K562 (cell line): Measurements from ENCODE around the gene C22orf31. TPM values are rescaled to one million over a fixed set of nuclear protein-coding genes. Genes with fewer than 3 reads are reported as not detected.

Experiments
- ATAC-seq: fragments of 200-7000 bp; cut with Tn5 transposase; 3 replicates; pipeline ENCODE4 v1.9.1; 2020; ENCODE audit warnings: moderate library complexity
- BruUV-seq: library from RNA; stranded (reverse); fragments of 400-500 nt; replicated peaks from 2 replicates; lab custom pipeline; 2021; lab: Mats Ljungman, UMichigan
- CTCF ChIA-PET: fragments of 300-600 bp; formaldehyde crosslinking; extraction: SDS; loops from one replicate; lab custom pipeline; 2021; ENCODE audit warnings: low intra/inter-chr PET ratio; lab: Yijun Ruan, JAX
- POLR2A ChIA-PET: fragments of 300-600, 350-650 bp; sonication (Branson Sonifier 250); formaldehyde crosslinking; extraction: SDS; loops from one replicate; lab custom pipeline; 2021; ENCODE audit warnings: antibody characterized with exemption, inconsistent platforms; lab: Yijun Ruan, JAX
- DNase-seq, 4 experiments: peaks; one replicate each; pipeline versions ENCODE4 v3.0.0 to v3.0.0-alpha.2; 2011 to 2018; ENCODE audit warnings: low spot score in 3 of 4, mixed read lengths in 3 of 4; ENCODE audit errors: extremely low read depth in 1 of 4
- FAIRE-seq: peaks from 2 replicates; lab custom pipeline; 2011; peaks lifted over from hg19 to GRCh38; lab: Jason Lieb, UNC
- H2AFZ ChIP-seq: 2 replicates; pipeline ENCODE4 v1.6.0; 2011; ENCODE audit warnings: low read depth, low read length, control low read depth, inconsistent platforms
- H3K27ac ChIP-seq: fragments of 200-600 bp; 3 replicates; pipeline ENCODE4 v1.8.0; 2011; ENCODE audit warnings: low read depth, mild to moderate bottlenecking, control low read depth, inconsistent platforms, low read length, moderate library complexity, mixed read lengths; ENCODE audit errors: extremely low read depth
- H3K27me3 ChIP-seq, 2 experiments: fragments of 300-600 bp in 1 of 2; 2 replicates in 1 of 2; 3 replicates in 1 of 2; pipeline versions ENCODE4 v1.6.0 to v1.8.0; 2011; ENCODE audit warnings: inconsistent platforms in 2 of 2, low read length in 2 of 2, mild to moderate bottlenecking in 1 of 2, mixed read lengths in 1 of 2, moderate library complexity in 1 of 2; ENCODE audit not compliant: control insufficient read depth in 2 of 2, insufficient read depth in 2 of 2
- H3K36me3 ChIP-seq: fragments of 300-600 bp; 3 replicates; pipeline ENCODE4 v1.8.0; 2011; ENCODE audit warnings: mild to moderate bottlenecking, low read length, inconsistent platforms; ENCODE audit not compliant: control insufficient read depth, insufficient read depth
- H3K4me1 ChIP-seq, 2 experiments: fragments of 200-600 bp in 1 of 2; replicated peaks in 1 of 2; 2 replicates in 1 of 2; 3 replicates in 1 of 2; pipeline versions ENCODE4 v1.5.1 to v1.8.0; 2011; ENCODE audit warnings: inconsistent platforms in 2 of 2, low read length in 2 of 2, mild to moderate bottlenecking in 1 of 2, mixed read lengths in 1 of 2, moderate library complexity in 1 of 2; ENCODE audit not compliant: control insufficient read depth in 2 of 2, insufficient read depth in 2 of 2
- H3K4me2 ChIP-seq: 2 replicates; pipeline ENCODE4 v1.6.1; 2011; ENCODE audit warnings: low read length, control low read depth, inconsistent platforms, mixed read lengths; ENCODE audit not compliant: insufficient read depth
- H3K4me3 ChIP-seq: fragments of 200-600 bp; sonication (generic), shearing (Covaris generic); 2 replicates; pipeline ENCODE4 v1.5.1; 2016; ENCODE audit warnings: control low read depth, inconsistent platforms
- H3K79me2 ChIP-seq: fragments of 200-600 bp; 3 replicates; pipeline ENCODE4 v1.8.0; 2011; ENCODE audit warnings: low read length, inconsistent platforms; ENCODE audit not compliant: control insufficient read depth, insufficient read depth
- H3K9ac ChIP-seq, 2 experiments: 2 replicates each; pipeline versions ENCODE4 v1.6.0 to v1.6.1; 2011; ENCODE audit warnings: low read depth in 2 of 2, low read length in 2 of 2, control low read depth in 1 of 2, inconsistent platforms in 1 of 2, mild to moderate bottlenecking in 1 of 2, mixed read lengths in 1 of 2; ENCODE audit not compliant: insufficient read depth in 1 of 2
- H3K9me1 ChIP-seq: one replicate; pipeline ENCODE4 v1.6.0; 2011; ENCODE audit warnings: inconsistent platforms, mild to moderate bottlenecking, low read length, moderate library complexity; ENCODE audit not compliant: control insufficient read depth, insufficient read depth
- H3K9me3 ChIP-seq: replicated peaks from 2 replicates; pipeline ENCODE4 v1.5.1; 2011; ENCODE audit warnings: low read depth, low read length, inconsistent platforms; ENCODE audit not compliant: control insufficient read depth, insufficient read depth
- H4K20me1 ChIP-seq: replicated peaks from 2 replicates; pipeline ENCODE4 v1.6.1; 2011; ENCODE audit warnings: low read length, inconsistent platforms, mixed read lengths; ENCODE audit not compliant: control insufficient read depth, insufficient read depth
- CXXC5 ChIP-seq: fragments of 250-450 bp; sonication (Bioruptor Pico); IDR thresholded peaks from 2 replicates; pipeline ENCODE4 v1.8.0; 2022; ENCODE audit warnings: inconsistent platforms, mild to moderate bottlenecking, moderate library complexity
- EP400 ChIP-seq: fragments of 450-650 bp; IDR thresholded peaks from 2 replicates; pipeline ENCODE4 v1.6.1; 2017; ENCODE audit warnings: antibody characterized with exemption, mild to moderate bottlenecking, moderate library complexity
- GTF2E2 ChIP-seq: fragments of 200-800 bp; sonication (Bioruptor generic); IDR thresholded peaks from 2 replicates; pipeline ENCODE4 v1.6.1; 2016; ENCODE audit warnings: missing genetic modification characterization, missing compliant biosample characterization
- NCOA6 ChIP-seq: fragments of 450-650 bp; IDR thresholded peaks from 2 replicates; pipeline ENCODE4 v1.6.1; 2017; ENCODE audit warnings: mild to moderate bottlenecking
- NFIC ChIP-seq: fragments of 450-650 bp; IDR thresholded peaks from 2 replicates; pipeline ENCODE4 v1.6.1; 2017; ENCODE audit warnings: mild to moderate bottlenecking, inconsistent platforms
- NR2C2 ChIP-seq, 2 experiments: fragments of 200-800 bp in 1 of 2; sonication (Bioruptor generic) in 1 of 2; sonication (generic) in 1 of 2; formaldehyde crosslinking in 1 of 2; IDR thresholded peaks; 2 replicates each; pipeline versions ENCODE4 v1.6.1 to v1.8.0; 2016 to 2022; ENCODE audit warnings: mild to moderate bottlenecking in 1 of 2, missing compliant biosample characterization in 1 of 2, missing genetic modification characterization in 1 of 2, missing genetic modification reagents in 1 of 2
- RB1 ChIP-seq: fragments of 450-650 bp; IDR thresholded peaks from 2 replicates; pipeline ENCODE4 v1.6.1; 2017; ENCODE audit warnings: low read depth, mild to moderate bottlenecking
- RBM17 ChIP-seq: fragments of 200-400 bp; formaldehyde crosslinking; IDR thresholded peaks from 2 replicates; pipeline ENCODE4 v1.6.1; 2017; ENCODE audit warnings: low read depth, mild to moderate bottlenecking, low read length, borderline replicate concordance
- SNRNP70 ChIP-seq: fragments of 200-400 bp; formaldehyde crosslinking; optimal IDR thresholded peaks from 2 replicates; pipeline ENCODE3; 2017; ENCODE audit warnings: low read depth, low read length
- SP2 ChIP-seq: IDR thresholded peaks from 2 replicates; pipeline ENCODE4 v1.6.1; 2011; ENCODE audit warnings: mild to moderate bottlenecking, low read depth, low read length, moderate library complexity; ENCODE audit not compliant: poor library complexity, severe bottlenecking; ENCODE audit errors: extremely low read depth
- SUPT5H ChIP-seq: fragments of 450-650 bp; IDR thresholded peaks from 2 replicates; pipeline ENCODE4 v1.6.1; 2016
- TBL1XR1 ChIP-seq, 2 experiments: IDR thresholded peaks; 2 replicates each; pipeline ENCODE4 v1.6.1; 2012; ENCODE audit warnings: improper control_type of control experiment in 2 of 2, low read length in 2 of 2, mild to moderate bottlenecking in 1 of 2
- ZBTB2 ChIP-seq: fragments of 450-650 bp; IDR thresholded peaks from 2 replicates; pipeline ENCODE4 v1.6.1; 2016; ENCODE audit warnings: antibody characterized with exemption
- ZNF395 ChIP-seq: fragments of 200-800 bp; sonication (Bioruptor generic); IDR thresholded peaks from 2 replicates; pipeline ENCODE4 v1.6.1; 2017; ENCODE audit warnings: missing genetic modification characterization, missing compliant biosample characterization
- ZNF695 ChIP-seq: fragments of 450-650 bp; formaldehyde crosslinking; IDR thresholded peaks from 2 replicates; pipeline ENCODE4 v1.4.0; 2020; ENCODE audit warnings: mild to moderate bottlenecking, moderate library complexity
- ZNF740 ChIP-seq, 3 experiments: fragments of 200-800 bp in 1 of 3; sonication (Bioruptor generic) in 1 of 3; sonication (generic) in 1 of 3; formaldehyde crosslinking in 1 of 3; IDR thresholded peaks; 2 replicates each; pipeline versions ENCODE4 v1.6.1 to v1.8.0; 2016 to 2022; ENCODE audit warnings: mild to moderate bottlenecking in 2 of 3, missing compliant biosample characterization in 2 of 3, missing genetic modification characterization in 2 of 3, missing genetic modification reagents in 1 of 3
- WGBS: fragments of 100-300 bp; shearing (Covaris generic); methylation state at CpG from one replicate; pipeline ENCODE4 v1.1.6; 2016; ENCODE audit warnings: low coverage, mixed read lengths; ENCODE audit not compliant: insufficient coverage; ENCODE audit errors: missing lambda C conversion rate; 5-methylcytosine and 5-hydroxymethylcytosine counted together
- in situ Hi-C: fragments of 300-500 bp; cut with MboI; formaldehyde crosslinking; loops from 4 replicates; pipeline ENCODE4 v1.15.0; 2018; ENCODE audit warnings: inconsistent platforms, mixed read lengths
- intact Hi-C: fragments of 100-400 bp; cut with micrococcal nuclease; formaldehyde crosslinking; loops from 2 replicates; pipeline ENCODE4 v1.14.2; 2022
- polyA plus RNA-seq, 8 experiments: library from polyadenylated mRNA; depleted of rRNA in 4 of 8; stranded (reverse) in 5 of 8; unstranded in 3 of 8; fragments of >200 nt; fragmentation: Nextera tagmentation in 2 of 8; fragmentation: Illumina TruSeq in 1 of 8; extraction: Ambion mirVana in 2 of 8; extraction: Trizol in 1 of 8; gene quantifications; 2 replicates each; pipeline versions ENCODE4 v1.2.1 to v1.2.3, GENCODE V29; 2011 to 2014; ENCODE audit warnings: inconsistent platforms in 1 of 8, missing spikeins in 1 of 8
- total RNA-seq, 7 experiments: library from RNA; depleted of rRNA in 6 of 7; stranded (reverse); fragments of >200 nt in 6 of 7; fragmentation: Illumina TruSeq in 2 of 7; extraction: Trizol in 2 of 7; gene quantifications; 2 replicates each; pipeline versions ENCODE4 v1.2.1 to v1.2.3, GENCODE V29; 2011 to 2021; ENCODE audit warnings: low replicate concordance in 1 of 7

The C22orf31 gene
- total and polyA plus RNA-seq, 9 of the 15 experiments (the other 6 are each of a cell fraction or from before 2014, with no cell fraction given), result not detected

DNA sequence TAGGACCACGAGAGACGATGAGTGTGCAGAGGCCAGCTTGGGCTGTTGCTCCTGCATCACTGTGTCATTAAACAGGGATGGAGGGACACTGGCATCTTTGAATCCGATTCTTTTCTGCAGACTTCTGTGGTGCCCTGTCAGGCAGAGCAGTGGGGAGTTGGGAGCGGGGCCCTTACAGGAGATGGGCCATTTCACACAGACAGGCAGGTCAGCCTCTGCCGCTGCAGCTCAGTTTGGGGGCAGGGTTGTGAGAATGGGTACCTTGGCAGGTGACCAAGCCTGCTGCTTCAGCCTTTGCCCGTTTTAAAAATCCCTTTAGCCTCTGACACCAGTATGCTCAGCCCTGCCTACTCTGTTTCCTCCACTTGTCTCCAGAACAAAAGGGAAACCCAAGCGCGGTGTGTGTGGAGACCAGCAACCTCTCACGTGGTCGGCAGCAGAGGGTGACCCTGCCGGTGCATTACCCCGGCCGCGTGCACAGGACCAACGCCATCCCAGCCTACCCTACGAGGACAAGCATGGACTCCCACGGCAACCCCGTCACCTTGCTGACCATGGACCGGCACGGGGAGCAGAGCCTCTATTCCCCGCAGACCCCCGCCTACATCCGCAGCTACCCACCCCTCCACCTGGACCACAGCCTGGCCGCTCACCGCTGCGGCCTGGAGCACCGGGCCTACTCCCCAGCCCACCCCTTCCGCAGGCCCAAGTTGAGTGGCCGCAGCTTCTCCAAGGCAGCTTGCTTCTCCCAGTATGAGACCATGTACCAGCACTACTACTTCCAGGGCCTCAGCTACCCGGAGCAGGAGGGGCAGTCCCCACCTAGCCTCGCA, 12.6 kb downstream of the C22orf31 start (continued):
- TF ChIP-seq EP400, result no peak
- TF ChIP-seq ZNF740 (CRISPR knock-in tag; IDR thresholded peaks at IDR 0.05), result no peak
- TF ChIP-seq ZNF740 (tag; IDR thresholded peaks at IDR 0.05), result no peak
- no peak for TF ChIP-seq CXXC5 (CRISPR knock-in tag)
- no peak for TF ChIP-seq GTF2E2 (tag)

- FAIRE-seq, result no peak
- H3K27ac ChIP-seq, result no peak overlapping the region
- WGBS, result 90% methylated on average over 9 of the region's 13 CpGs
- CTCF ChIA-PET, result no interaction called here
- BruUV-seq, result no TSS peak
- intact Hi-C loops, result loop anchor here (5.0 kb wide), 2 partner anchors 203 to 442 kb away; no protein-coding TSS in a partner anchor
- H3K4me2 ChIP-seq, result no peak overlapping the region
- no peaks in the 10 kb centered on the region for H3K79me2 ChIP-seq
- H3K9me1 ChIP-seq, result no peaks in the 10 kb centered on the region
- no peak overlapping the region for H3K9ac ChIP-seq
- H3K4me1 ChIP-seq, result peaks cover 2 to 8% of the 10 kb centered on the region in 2 experiments; a peak in 3 of 5 replicates
- TF ChIP-seq NFIC (no peak), NCOA6 (no peak), ZNF395 (no peak), SNRNP70 (no peak), ZBTB2 (no peak), SP2 (no peak), RB1 (no peak), ZNF695 (CRISPR knock-in tag) (no peak), SUPT5H (no peak), NR2C2 (CRISPR knock-in tag; IDR thresholded peaks at IDR 0.05) (no peak), NR2C2 (tag; IDR thresholded peaks at IDR 0.05) (no peak), TBL1XR1 (IDR thresholded peaks at IDR 0.05; ENCODE audit: low read length in 2 of 2) (no peak), RBM17 (no peak)
- TF ChIP-seq, all 486 proteins: peak for 0
- Histone ChIP-seq H3K36me3 (peaks cover 45% of the 10 kb centered on the region; the same call in 2 of the 3 replicates), H4K20me1 (no peaks in the 10 kb centered on the region), H2AFZ (no peak overlapping the region), H3K9me3 (no peaks in the 10 kb centered on the region), H3K4me3 (no peak overlapping the region), H3K27me3 (no peaks in the 10 kb centered on the region)
- ATAC-seq (no peak), DNase-seq (no peak)
- in situ Hi-C loops, result no loop called here
- POLR2A ChIA-PET, result interaction anchor here (0.6 kb wide), 1 partner anchor 214 kb away, joined by 4 read pairs; no protein-coding TSS in a partner anchor
Measured at GRCh38 chr22:29044657-29045176, 16.9 kb downstream of the C22orf31 start.
